HG03457 (cell line): ENCODE data around the gene CSRP1.

Source experiments
- ATAC-seq: cut with Tn5 transposase; IDR thresholded peaks from one replicate; pipeline ENCODE4 v1.9.1; 2021; ENCODE audit warnings: moderate number of reproducible peaks; ENCODE audit not compliant: unreplicated experiment

Gene CSRP1

DNA sequence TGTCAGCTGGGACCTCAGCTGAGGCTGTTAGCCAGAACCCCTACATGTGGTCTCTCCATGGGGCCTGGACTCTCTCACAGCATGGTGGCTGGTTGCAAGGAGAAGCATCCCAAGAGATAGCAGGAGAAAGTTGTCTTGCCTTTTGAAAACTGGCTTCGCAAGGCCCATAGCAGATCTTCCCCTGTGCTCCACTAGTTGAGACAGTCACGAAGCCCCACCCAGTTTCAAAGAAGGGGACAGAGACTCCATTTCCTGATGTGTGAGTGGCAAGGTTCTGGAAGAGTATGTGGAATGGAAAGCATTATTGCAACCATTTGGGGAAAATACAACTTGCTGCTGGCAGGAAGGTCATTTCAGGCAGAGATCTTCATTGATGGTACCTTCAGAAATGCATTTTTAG, 7.5 kb upstream of the CSRP1 start:
- ATAC-seq, result no peak

DNA sequence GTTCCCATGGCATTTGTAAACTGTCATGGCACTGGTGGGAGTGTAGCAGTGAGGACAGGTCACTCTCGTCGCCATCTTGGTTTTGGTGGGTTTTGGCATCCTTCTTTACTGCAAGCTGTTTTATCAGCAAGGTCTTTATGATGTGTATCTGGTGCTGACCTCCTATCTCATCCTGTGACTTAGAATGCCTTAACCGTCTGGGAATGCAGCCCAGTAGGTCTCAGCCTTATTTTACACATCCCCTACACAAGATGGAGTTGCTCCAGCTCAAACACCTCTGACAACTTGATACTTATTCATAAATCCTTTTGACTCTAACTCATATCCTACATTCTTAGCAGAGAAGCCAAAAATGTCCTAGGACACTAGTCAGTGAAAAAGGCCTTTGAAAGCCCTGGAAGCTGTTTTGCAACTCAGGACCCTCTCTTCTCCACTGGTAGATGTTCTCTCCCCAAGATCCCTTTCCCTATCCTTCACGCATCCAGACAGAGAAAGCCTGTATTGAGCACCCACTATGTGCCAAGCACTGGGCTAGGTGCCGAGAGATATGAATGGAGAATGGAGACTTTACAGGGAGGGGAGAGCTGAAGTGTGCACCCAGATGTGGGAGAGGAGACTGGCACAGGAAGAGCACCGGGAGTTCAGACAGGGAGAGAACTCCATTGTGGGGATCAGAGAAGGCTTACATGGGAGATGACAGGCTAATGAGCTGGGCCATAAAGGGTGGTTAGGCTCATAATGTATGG, 6.7 kb upstream of the CSRP1 start:
- ATAC-seq, result no peak

DNA sequence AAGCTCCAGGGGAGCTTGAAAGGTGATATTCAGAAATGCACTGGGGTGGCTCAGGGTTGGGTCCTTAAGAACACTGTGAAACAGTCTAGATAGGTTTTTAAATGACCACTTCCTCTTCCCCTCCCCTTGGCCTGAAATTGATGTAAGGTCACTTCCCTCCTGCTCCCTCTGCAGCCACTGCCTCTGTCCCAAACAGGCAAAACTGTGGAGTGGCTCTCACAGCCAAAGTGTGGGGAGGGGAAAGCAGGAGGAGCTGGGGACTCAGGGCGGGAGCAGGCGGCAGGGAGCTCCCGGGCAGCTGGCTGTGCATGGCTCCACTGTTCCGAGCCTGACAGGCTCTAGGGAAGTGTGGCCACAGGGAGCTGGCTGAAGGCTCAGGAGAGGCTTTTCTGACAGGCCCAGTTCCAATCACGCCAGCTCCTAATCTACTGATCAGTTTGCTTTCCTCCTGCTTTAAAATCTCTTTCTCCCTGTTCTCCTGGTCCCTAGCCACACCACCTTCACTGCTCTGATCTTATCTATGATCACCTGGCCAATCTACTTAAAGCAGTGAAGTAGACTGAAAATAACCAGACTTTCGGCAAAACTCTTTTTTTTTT, 5.1 kb upstream of the CSRP1 start:
- no peak for ATAC-seq

- ATAC-seq, result no peak
These were observed 4.5 kb upstream of the CSRP1 start for GRCh38 chr1:201511396-201511940.

DNA sequence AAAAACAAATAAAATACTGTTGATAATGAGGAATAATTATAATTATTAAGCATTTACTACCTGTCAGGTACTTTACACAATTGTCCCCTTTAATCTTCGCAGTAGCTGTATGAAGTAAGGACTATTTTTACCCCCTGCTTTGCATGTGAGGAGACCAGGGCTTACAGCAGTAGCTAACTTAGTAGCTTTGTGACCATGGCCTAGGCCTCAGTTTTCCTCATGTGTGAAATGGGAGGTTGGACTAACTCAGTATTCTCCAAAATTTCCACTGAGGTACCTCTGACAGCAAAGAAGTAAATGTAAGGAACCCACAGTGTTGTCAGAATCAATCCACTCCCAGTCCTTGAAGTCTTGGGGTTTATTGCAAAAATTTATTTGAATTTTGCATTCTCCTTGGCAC, 3.8 kb upstream of the CSRP1 start:
- ATAC-seq, result no peak

DNA sequence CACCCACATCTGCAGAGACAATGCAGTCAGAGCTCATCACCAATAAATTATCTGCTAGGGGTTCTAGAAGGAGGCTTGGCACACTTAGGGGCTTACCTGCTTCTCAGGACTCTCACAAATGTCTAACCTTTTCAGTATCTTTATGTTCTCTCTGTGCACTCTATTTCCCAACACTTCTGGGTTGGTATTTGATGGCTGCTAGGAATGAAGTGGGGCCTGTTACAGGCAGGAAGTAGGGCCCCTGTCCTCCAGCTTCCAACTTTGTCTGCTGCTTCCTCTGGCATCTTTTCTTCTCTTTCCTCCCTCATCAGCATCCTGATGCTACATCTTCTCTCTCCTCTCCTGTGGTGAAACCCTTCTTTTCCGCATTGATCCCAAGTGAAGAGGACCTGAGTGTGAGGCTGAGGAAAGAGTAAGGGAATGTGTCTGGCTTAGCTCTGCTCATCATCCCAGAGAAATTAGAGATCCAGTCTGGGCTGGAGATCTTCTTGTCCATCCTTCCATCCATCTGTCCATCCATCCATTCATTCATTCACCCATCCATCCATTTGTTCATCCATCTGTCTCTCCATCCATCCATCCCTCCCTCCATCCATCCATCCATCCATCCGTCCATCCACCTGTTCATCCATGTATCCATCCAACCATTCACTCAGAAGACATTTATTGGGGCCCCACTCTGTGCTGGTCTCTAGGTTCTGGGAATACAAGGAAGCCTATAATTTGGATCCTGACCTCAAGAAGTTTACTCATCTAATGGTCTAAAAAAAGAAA, 2.9 kb upstream of the CSRP1 start:
- ATAC-seq, result no peak

DNA sequence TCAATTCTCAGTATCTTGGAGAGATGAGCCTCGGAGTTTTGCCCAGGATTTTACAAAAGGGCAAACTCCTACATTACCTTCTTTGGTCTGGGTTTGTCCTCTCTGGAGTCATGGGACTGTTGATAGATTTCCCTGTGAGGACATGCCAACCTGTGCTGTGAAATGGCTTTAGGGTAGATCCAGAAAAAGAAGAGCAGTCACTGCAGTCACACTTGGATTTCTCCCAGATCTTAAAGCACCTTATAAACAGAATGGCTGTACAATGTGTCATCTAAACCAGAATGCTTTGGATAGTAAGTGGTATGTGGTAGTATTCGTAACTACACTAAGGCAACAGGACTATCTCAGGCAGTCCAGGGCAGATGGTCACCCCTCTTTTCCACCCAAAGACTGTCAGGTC, 1.9 kb upstream of the CSRP1 start:
- no peak for ATAC-seq

DNA sequence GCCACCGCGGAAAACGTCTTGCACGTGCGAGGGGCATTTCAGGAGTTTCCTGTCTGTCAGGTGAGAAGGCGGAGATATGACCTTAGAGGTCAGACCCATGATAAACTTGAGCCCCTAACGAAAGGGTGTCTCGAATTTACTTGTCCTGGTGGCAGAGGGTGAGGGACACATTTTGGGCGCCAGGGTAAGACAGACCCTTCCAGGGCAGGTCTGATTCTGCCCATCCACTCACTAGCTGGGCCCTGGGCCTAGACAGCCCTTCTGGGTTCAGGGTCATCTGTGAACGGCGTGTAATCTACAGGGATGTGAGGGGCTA, 395 bp upstream of the CSRP1 start:
- ATAC-seq, result no peak

- ATAC-seq, result no peak
These were observed 831 bp downstream of the CSRP1 start for GRCh38 chr1:201506092-201506491.

GRCh38 chr1:201505503-201505890, 1.4 kb downstream of the CSRP1 start:
- ATAC-seq, result no peak

- ATAC-seq, result no peak
These were observed 2.0 kb downstream of the CSRP1 start for GRCh38 chr1:201504799-201505502.

GRCh38 chr1:201504179-201504631, 2.7 kb downstream of the CSRP1 start:
- ATAC-seq, result no peak

DNA sequence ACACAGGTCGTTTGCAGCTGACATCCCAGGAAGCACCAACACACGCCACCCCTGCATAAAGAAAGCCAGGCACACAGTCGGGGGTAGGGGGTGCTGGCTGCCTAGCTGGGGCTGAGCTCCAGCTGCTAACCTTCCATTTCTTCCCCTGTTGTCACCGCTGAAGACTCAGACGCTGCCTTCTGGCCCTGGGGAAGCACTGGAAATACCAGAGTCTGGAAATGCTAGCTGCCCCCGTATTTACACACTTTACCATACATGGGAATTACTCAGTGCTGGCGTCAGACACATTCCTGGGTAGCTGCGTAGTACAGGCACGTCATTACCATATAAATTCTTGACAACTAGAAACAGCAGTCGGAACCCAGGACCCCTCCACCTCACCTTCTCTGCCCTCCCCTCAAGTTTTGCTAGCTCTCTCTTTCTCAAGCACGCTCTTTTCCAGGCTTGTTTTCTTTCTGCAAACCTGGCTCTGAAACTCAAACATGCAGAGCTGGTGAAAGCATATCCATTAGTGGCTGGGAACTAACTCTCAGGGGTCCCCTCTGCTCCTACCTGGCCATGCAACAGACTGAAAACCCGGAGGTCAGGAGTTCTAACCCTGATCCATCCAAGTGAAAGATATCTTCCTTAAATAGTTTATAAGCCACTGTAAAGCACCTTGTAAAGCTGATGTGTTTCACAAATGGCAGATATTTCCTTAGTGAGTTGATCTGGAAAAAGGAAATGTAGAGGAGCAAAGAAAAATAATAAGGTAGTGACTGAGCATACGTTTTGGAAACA, 3.3 kb downstream of the CSRP1 start:
- no peak for ATAC-seq

DNA sequence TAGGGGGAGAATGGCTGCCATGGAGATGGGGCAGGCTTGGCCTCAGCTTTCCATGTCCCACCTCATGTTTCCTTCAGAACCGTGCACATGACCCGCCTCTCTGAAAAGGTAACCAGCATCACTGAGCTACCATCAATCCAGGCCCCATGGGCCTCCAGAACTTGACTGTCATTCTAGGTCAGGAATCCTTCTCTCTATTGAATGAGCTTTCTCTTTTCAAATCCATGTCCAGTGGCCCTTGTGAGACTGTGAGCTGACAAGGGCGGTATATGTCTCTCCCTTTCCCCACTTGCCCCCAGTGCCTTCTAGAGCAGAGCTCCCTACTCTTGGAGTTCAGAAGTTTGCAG, 4.4 kb downstream of the CSRP1 start:
- no peak for ATAC-seq

- ATAC-seq, result no peak
These were observed 5.0 kb downstream of the CSRP1 start for GRCh38 chr1:201501812-201502510.

DNA sequence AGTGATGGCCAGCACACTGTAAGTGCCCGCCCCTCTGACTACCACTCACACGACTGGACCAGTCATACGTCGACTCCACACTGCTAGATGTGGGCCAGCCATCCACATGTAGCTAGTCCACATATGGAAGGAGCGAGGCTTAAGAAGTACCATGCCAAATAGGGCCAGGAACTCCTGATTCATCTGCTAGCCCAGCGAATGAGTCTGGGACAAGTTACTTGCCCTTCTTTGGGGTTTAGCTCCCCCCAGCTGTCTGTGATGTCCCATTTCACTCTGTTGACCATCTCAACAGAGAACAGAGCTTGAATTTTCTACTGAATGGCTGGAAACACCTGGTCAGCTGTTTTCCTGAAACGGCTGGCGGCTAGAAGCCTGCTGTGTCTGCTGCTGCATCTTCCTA, 5.8 kb downstream of the CSRP1 start:
- ATAC-seq, result no peak

- no peak for ATAC-seq
These were observed 6.2 kb downstream of the CSRP1 start for GRCh38 chr1:201500670-201501120.

GRCh38 chr1:201499795-201500669, 6.9 kb downstream of the CSRP1 start:
- no peak for ATAC-seq

GRCh38 chr1:201499191-201499590, 7.7 kb downstream of the CSRP1 start:
- no peak for ATAC-seq
